Ishikawa (cell line): ENCODE measurements around the gene MAP1B.

Experiments used
- CREB1 ChIP-seq: IDR thresholded peaks from 2 replicates; pipeline ENCODE4 v1.6.1; 2012; ENCODE audit warnings: low read depth
- EP300 ChIP-seq: IDR thresholded peaks from 2 replicates; pipeline ENCODE4 v1.6.1; 2012; ENCODE audit warnings: borderline replicate concordance
- RAD21 ChIP-seq: IDR thresholded peaks from 2 replicates; pipeline ENCODE4 v1.6.1; 2012; ENCODE audit warnings: low read depth
- YY1 ChIP-seq: IDR thresholded peaks from 2 replicates; pipeline ENCODE4 v1.6.1; 2012; ENCODE audit warnings: low read depth
- TF ChIP-seq, protein P1 (sequence below): IDR thresholded peaks from 2 replicates; pipeline ENCODE4 v1.6.1; 2012; ENCODE audit warnings: low read depth, mild to moderate bottlenecking
- TF ChIP-seq, protein P2 (sequence below): IDR thresholded peaks from 2 replicates; pipeline ENCODE4 v1.6.1; 2012

DNA sequence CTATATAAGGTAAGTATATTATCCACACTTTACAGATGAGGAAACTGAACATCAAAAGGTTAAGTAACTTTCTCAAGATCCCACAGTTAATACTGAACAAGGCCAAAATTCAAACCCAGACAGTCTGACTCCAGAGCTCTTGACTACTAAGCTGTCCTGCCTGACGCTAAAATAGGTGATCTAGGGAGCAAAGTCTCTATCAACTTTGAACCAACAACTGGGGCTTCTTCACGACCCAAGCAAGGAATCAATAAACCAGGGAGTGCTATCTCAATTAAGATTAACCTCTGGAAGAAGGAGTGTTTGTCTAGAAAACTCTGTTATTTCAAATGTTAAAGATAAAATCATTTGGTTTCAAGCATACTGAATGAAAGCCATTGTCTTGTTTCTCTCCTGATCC, 148.4 kb downstream of the MAP1B start:
- TF ChIP-seq RAD21 (no peak), CREB1 (no peak), EP300 (no peak), YY1 (no peak)
- TF ChIP-seq, protein P1, sequence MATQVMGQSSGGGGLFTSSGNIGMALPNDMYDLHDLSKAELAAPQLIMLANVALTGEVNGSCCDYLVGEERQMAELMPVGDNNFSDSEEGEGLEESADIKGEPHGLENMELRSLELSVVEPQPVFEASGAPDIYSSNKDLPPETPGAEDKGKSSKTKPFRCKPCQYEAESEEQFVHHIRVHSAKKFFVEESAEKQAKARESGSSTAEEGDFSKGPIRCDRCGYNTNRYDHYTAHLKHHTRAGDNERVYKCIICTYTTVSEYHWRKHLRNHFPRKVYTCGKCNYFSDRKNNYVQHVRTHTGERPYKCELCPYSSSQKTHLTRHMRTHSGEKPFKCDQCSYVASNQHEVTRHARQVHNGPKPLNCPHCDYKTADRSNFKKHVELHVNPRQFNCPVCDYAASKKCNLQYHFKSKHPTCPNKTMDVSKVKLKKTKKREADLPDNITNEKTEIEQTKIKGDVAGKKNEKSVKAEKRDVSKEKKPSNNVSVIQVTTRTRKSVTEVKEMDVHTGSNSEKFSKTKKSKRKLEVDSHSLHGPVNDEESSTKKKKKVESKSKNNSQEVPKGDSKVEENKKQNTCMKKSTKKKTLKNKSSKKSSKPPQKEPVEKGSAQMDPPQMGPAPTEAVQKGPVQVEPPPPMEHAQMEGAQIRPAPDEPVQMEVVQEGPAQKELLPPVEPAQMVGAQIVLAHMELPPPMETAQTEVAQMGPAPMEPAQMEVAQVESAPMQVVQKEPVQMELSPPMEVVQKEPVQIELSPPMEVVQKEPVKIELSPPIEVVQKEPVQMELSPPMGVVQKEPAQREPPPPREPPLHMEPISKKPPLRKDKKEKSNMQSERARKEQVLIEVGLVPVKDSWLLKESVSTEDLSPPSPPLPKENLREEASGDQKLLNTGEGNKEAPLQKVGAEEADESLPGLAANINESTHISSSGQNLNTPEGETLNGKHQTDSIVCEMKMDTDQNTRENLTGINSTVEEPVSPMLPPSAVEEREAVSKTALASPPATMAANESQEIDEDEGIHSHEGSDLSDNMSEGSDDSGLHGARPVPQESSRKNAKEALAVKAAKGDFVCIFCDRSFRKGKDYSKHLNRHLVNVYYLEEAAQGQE, result no peak
- TF ChIP-seq, protein P2, sequence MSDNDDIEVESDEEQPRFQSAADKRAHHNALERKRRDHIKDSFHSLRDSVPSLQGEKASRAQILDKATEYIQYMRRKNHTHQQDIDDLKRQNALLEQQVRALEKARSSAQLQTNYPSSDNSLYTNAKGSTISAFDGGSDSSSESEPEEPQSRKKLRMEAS, result no peak
